SK-N-SH (cell line): ENCODE results near the gene C10orf143. TPM values are rescaled to one million over a fixed set of nuclear protein-coding genes. Genes with fewer than 3 reads are reported as not detected.

Experiments
- CTCF ChIA-PET: fragments of 300-600, 350-600 bp; formaldehyde crosslinking; extraction: SDS; loops from one replicate; lab custom pipeline; 2021; lab: Yijun Ruan, JAX
- POLR2A ChIA-PET: fragments of 350-600 bp; sonication (Branson Sonifier 250); formaldehyde crosslinking; extraction: SDS; loops from one replicate; lab custom pipeline; 2020; ENCODE audit warnings: antibody characterized with exemption, inconsistent platforms; lab: Yijun Ruan, JAX
- DNase-seq: peaks from one replicate; pipeline ENCODE4 v3.0.0; 2012
- H2AFZ ChIP-seq: fragments of 200-600 bp; sonication (generic); 2 replicates; pipeline ENCODE4 v1.8.1; 2016; ENCODE audit warnings: antibody characterized with exemption, mild to moderate bottlenecking, low read depth
- H3F3A ChIP-seq: fragments of 200-600 bp; sonication (generic); replicated peaks from 2 replicates; pipeline ENCODE3; 2016; ENCODE audit warnings: antibody characterized with exemption, mild to moderate bottlenecking; ENCODE audit not compliant: insufficient read depth
- H3K27ac ChIP-seq, 2 experiments: fragments of 200-500 bp in 1 of 2; fragments of 200-600 bp in 1 of 2; sonication (Bioruptor generic) in 1 of 2; sonication (generic), shearing (Covaris generic) in 1 of 2; 2 replicates each; pipeline versions ENCODE4 v1.5.1 to v1.6.1; 2014 to 2016; ENCODE audit warnings: low read depth in 2 of 2, inconsistent platforms in 1 of 2, low read length in 1 of 2, mild to moderate bottlenecking in 1 of 2, mixed read lengths in 1 of 2
- H3K27me3 ChIP-seq: fragments of 200-600 bp; sonication (generic), shearing (Covaris generic); 2 replicates; pipeline ENCODE4 v1.6.1; 2016; ENCODE audit warnings: mixed run types; ENCODE audit not compliant: insufficient read depth
- H3K36me3 ChIP-seq, 2 experiments: fragments of 200-500 bp in 1 of 2; fragments of 200-600 bp in 1 of 2; sonication (Bioruptor generic) in 1 of 2; sonication (generic) in 1 of 2; replicated peaks in 1 of 2; 2 replicates each; pipeline versions ENCODE3 to v1.5.1; 2014 to 2016; ENCODE audit warnings: low read length in 1 of 2, mild to moderate bottlenecking in 1 of 2; ENCODE audit not compliant: insufficient read depth in 2 of 2, control insufficient read depth in 1 of 2
- H3K4me1 ChIP-seq, 2 experiments: fragments of 200-500 bp in 1 of 2; fragments of 200-600 bp in 1 of 2; sonication (Bioruptor generic) in 1 of 2; sonication (generic), shearing (Covaris generic) in 1 of 2; 2 replicates each; pipeline versions ENCODE4 v1.5.1 to v1.6.1; 2014 to 2016; ENCODE audit warnings: low read depth in 1 of 2, low read length in 1 of 2, mixed run types in 1 of 2; ENCODE audit not compliant: insufficient read depth in 2 of 2, control insufficient read depth in 1 of 2
- H3K4me2 ChIP-seq: fragments of 200-600 bp; sonication (generic), shearing (Covaris generic); 2 replicates; pipeline ENCODE4 v1.6.1; 2017; ENCODE audit warnings: mixed run types
- H3K4me3 ChIP-seq, 2 experiments: fragments of 200-500 bp in 1 of 2; fragments of 200-600 bp in 1 of 2; sonication (Bioruptor generic) in 1 of 2; sonication (generic), shearing (Covaris generic) in 1 of 2; 2 replicates each; pipeline versions ENCODE4 v1.5.1 to v1.8.1; 2014 to 2016; ENCODE audit warnings: low read depth in 2 of 2, inconsistent platforms in 1 of 2, low read length in 1 of 2, mild to moderate bottlenecking in 1 of 2, mixed read lengths in 1 of 2, moderate library complexity in 1 of 2
- H3K79me2 ChIP-seq: fragments of 200-600 bp; sonication (generic); 2 replicates; pipeline ENCODE4 v1.8.1; 2017; ENCODE audit warnings: mild to moderate bottlenecking; ENCODE audit not compliant: insufficient read depth
- H3K9ac ChIP-seq: fragments of 200-600 bp; sonication (generic); 2 replicates; pipeline ENCODE4 v1.6.1; 2017; ENCODE audit warnings: mixed run types
- H3K9me2 ChIP-seq: fragments of 200-600 bp; sonication (generic); 2 replicates; pipeline ENCODE4 v1.6.1; 2017; ENCODE audit warnings: mixed run types
- H3K9me3 ChIP-seq: fragments of 200-600 bp; sonication (generic); 2 replicates; pipeline ENCODE4 v1.6.1; 2017; ENCODE audit warnings: mixed run types, mild to moderate bottlenecking, moderate library complexity
- H4K20me1 ChIP-seq: fragments of 200-600 bp; sonication (generic); 2 replicates; pipeline ENCODE4 v1.6.1; 2017; ENCODE audit warnings: mild to moderate bottlenecking, mixed run types; ENCODE audit not compliant: insufficient read depth
- CHD2 ChIP-seq: fragments of 150-350 bp; IDR thresholded peaks from 2 replicates; pipeline ENCODE4 v1.6.1; 2018; ENCODE audit warnings: low read length; ENCODE audit not compliant: partially characterized antibody
- CTCF ChIP-seq: fragments of 200-600 bp; sonication (generic); IDR thresholded peaks from 2 replicates; pipeline ENCODE4 v1.6.1; 2017; ENCODE audit warnings: antibody characterized with exemption, mild to moderate bottlenecking, moderate library complexity
- ELF1 ChIP-seq: IDR thresholded peaks from 2 replicates; pipeline ENCODE4 v1.4.0; 2012
- FOXJ3 ChIP-seq: sonication (generic); formaldehyde crosslinking; IDR thresholded peaks from 2 replicates; pipeline ENCODE4 v1.5.1; 2020; ENCODE audit warnings: mild to moderate bottlenecking, missing genetic modification reagents
- IRF3 ChIP-seq: fragments of 150-350 bp; IDR thresholded peaks from 2 replicates; pipeline ENCODE4 v1.6.1; 2016; ENCODE audit warnings: mild to moderate bottlenecking, low read depth, low read length
- NFIC ChIP-seq: IDR thresholded peaks from 2 replicates; pipeline ENCODE4 v1.4.0; 2012; ENCODE audit warnings: borderline replicate concordance
- POLR2AphosphoS5 ChIP-seq: IDR thresholded peaks from 2 replicates; pipeline ENCODE4 v1.6.1; 2012; ENCODE audit warnings: low read depth, low read length
- RCOR1 ChIP-seq: fragments of 150-350 bp; IDR thresholded peaks from 2 replicates; pipeline ENCODE4 v1.6.1; 2017; ENCODE audit warnings: antibody characterized with exemption, low read length
- RXRA ChIP-seq: IDR thresholded peaks from 2 replicates; pipeline ENCODE4 v1.4.0; 2012; ENCODE audit warnings: low read depth, mild to moderate bottlenecking, borderline replicate concordance
- TEAD4 ChIP-seq: IDR thresholded peaks from 2 replicates; pipeline ENCODE4 v1.4.0; 2012; ENCODE audit warnings: mild to moderate bottlenecking, borderline replicate concordance; ENCODE audit not compliant: insufficient read depth
- USF1 ChIP-seq: IDR thresholded peaks from 2 replicates; pipeline ENCODE4 v1.4.0; 2012; ENCODE audit warnings: low read depth, borderline replicate concordance
- YY1 ChIP-seq: IDR thresholded peaks from 2 replicates; pipeline ENCODE4 v1.4.0; 2012; ENCODE audit warnings: low read depth, mild to moderate bottlenecking
- WGBS: methylation state at CpG from one replicate; pipeline ENCODE4 v1.1.6; 2017; ENCODE audit warnings: low lambda C conversion rate; 5-methylcytosine and 5-hydroxymethylcytosine counted together
- polyA plus RNA-seq, 3 experiments: library from polyadenylated mRNA; depleted of rRNA; stranded (reverse); fragments of >200 nt; gene quantifications; 2 replicates each; pipeline ENCODE4 v1.2.3, GENCODE V29; 2012
- TF ChIP-seq, protein P1 (sequence below): IDR thresholded peaks from 2 replicates; pipeline ENCODE4 v1.6.1; 2012; ENCODE audit warnings: mild to moderate bottlenecking, low read depth, low read length, moderate library complexity

C10orf143 gene
- polyA plus RNA-seq, 1 of the 3 experiments (the other 2 are of a cell fraction), result 2.2 TPM

GRCh38 chr10:130061760-130062159 lies 48.9 kb downstream of the C10orf143 start:
- WGBS, result 33% methylated on average over 5 of the region's 6 CpGs
- H3K9me3 ChIP-seq, result no peaks in the 10 kb centered on the region
- H4K20me1 ChIP-seq, result no peaks in the 10 kb centered on the region
- H3K36me3 ChIP-seq, result no peaks in the 10 kb centered on the region
- H3K9ac ChIP-seq, result no peak overlapping the region
- CTCF ChIA-PET, result interaction anchor here (1.2 kb wide), 1 partner anchor 14 kb away, joined by 3 read pairs; no protein-coding TSS in a partner anchor
- DNase-seq, result no peak
- H2AFZ ChIP-seq, result no peak overlapping the region
- peaks cover 0 to 3% of the 10 kb centered on the region in 2 experiments; a peak in 1 of 4 replicates for H3K4me1 ChIP-seq
- no peak overlapping the region for H3K4me2 ChIP-seq
- H3K27ac ChIP-seq, result no peak overlapping the region
- TF ChIP-seq FOXJ3 (CRISPR knock-in tag) (no peak), TEAD4 (no peak), ELF1 (no peak), CHD2 (no peak), POLR2AphosphoS5 (no peak), USF1 (no peak), NFIC (no peak), IRF3 (no peak), RCOR1 (no peak), RXRA (no peak), CTCF (no peak), YY1 (no peak)
- TF ChIP-seq, protein P1, sequence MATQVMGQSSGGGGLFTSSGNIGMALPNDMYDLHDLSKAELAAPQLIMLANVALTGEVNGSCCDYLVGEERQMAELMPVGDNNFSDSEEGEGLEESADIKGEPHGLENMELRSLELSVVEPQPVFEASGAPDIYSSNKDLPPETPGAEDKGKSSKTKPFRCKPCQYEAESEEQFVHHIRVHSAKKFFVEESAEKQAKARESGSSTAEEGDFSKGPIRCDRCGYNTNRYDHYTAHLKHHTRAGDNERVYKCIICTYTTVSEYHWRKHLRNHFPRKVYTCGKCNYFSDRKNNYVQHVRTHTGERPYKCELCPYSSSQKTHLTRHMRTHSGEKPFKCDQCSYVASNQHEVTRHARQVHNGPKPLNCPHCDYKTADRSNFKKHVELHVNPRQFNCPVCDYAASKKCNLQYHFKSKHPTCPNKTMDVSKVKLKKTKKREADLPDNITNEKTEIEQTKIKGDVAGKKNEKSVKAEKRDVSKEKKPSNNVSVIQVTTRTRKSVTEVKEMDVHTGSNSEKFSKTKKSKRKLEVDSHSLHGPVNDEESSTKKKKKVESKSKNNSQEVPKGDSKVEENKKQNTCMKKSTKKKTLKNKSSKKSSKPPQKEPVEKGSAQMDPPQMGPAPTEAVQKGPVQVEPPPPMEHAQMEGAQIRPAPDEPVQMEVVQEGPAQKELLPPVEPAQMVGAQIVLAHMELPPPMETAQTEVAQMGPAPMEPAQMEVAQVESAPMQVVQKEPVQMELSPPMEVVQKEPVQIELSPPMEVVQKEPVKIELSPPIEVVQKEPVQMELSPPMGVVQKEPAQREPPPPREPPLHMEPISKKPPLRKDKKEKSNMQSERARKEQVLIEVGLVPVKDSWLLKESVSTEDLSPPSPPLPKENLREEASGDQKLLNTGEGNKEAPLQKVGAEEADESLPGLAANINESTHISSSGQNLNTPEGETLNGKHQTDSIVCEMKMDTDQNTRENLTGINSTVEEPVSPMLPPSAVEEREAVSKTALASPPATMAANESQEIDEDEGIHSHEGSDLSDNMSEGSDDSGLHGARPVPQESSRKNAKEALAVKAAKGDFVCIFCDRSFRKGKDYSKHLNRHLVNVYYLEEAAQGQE, result no peak
- TF ChIP-seq, all 33 proteins: peak for 0
- H3K9me2 ChIP-seq, result no peaks in the 10 kb centered on the region
- no peaks in the 10 kb centered on the region for H3K27me3 ChIP-seq
- H3F3A ChIP-seq, result no peaks in the 10 kb centered on the region
- no peak overlapping the region for H3K4me3 ChIP-seq
- H3K79me2 ChIP-seq, result no peaks in the 10 kb centered on the region
- POLR2A ChIA-PET, result no interaction called here
